Measurements from ENCODE around the gene ZNF639. TPM values are rescaled to one million over a fixed set of nuclear protein-coding genes. Genes with fewer than 3 reads are reported as not detected.
"Not testable (repeated sequence)": the region's sequence is repeated elsewhere in the genome, so short reads cannot be mapped to it uniquely, and the experiment has no call there.

The ZNF639 gene
- total RNA-seq, 2 donors from 2014 or later: 46.4 to 47.2 TPM

- DNase-seq (ENCODE audit: low spot score): no peak
- TF ChIP-seq CTCF (IDR thresholded peaks at IDR 0.05): no peak
- Histone ChIP-seq H3K27me3 (no peaks in the 10 kb centered on the region), H3K9me3 (no peaks in the 10 kb centered on the region), H3K4me3 (no peak overlapping the region), H3K4me1 (no peaks in the 10 kb centered on the region), H3K36me3 (no peaks in the 10 kb centered on the region), H3K27ac (no peak overlapping the region)
Measured at GRCh38 chr3:179302111-179302510, 20.7 kb upstream of the ZNF639 start.

- Histone ChIP-seq H3K27ac (no peak overlapping the region), H3K4me1 (no peaks in the 10 kb centered on the region), H3K36me3 (no peaks in the 10 kb centered on the region), H3K4me3 (no peak overlapping the region), H3K27me3 (no peaks in the 10 kb centered on the region), H3K9me3 (no peaks in the 10 kb centered on the region)
- TF ChIP-seq CTCF (IDR thresholded peaks at IDR 0.05): no peak
- DNase-seq (ENCODE audit: low spot score): no peak
Measured at GRCh38 chr3:179304605-179305004, 18.2 kb upstream of the ZNF639 start.

- not testable (repeated sequence) for H3K27ac ChIP-seq; H3K36me3 ChIP-seq; H3K27me3 ChIP-seq; H3K4me3 ChIP-seq; DNase-seq (ENCODE audit: low spot score); H3K9me3 ChIP-seq; H3K4me1 ChIP-seq
Measured at GRCh38 chr3:179307362-179307761, 15.5 kb upstream of the ZNF639 start.

GRCh38 chr3:179308001-179308400, 14.8 kb upstream of the ZNF639 start:
- Histone ChIP-seq H3K27me3 (no peaks in the 10 kb centered on the region), H3K4me3 (no peak overlapping the region), H3K27ac (no peak overlapping the region), H3K36me3 (no peaks in the 10 kb centered on the region), H3K4me1 (no peaks in the 10 kb centered on the region), H3K9me3 (no peaks in the 10 kb centered on the region)
- no peak for DNase-seq (ENCODE audit: low spot score)
- no peak for TF ChIP-seq CTCF (IDR thresholded peaks at IDR 0.05)

GRCh38 chr3:179309225-179310078, 13.4 kb upstream of the ZNF639 start:
- no peak for TF ChIP-seq CTCF (IDR thresholded peaks at IDR 0.05)
- DNase-seq (ENCODE audit: low spot score): no peak
- Histone ChIP-seq H3K9me3 (no peaks in the 10 kb centered on the region), H3K4me3 (no peak overlapping the region), H3K36me3 (no peaks in the 10 kb centered on the region), H3K27ac (no peak overlapping the region), H3K4me1 (no peaks in the 10 kb centered on the region), H3K27me3 (no peaks in the 10 kb centered on the region)

GRCh38 chr3:179318876-179319275, 4.0 kb upstream of the ZNF639 start:
- Histone ChIP-seq H3K27ac (no peak overlapping the region), H3K4me3 (no peak overlapping the region), H3K9me3 (no peaks in the 10 kb centered on the region), H3K4me1 (peaks cover 0 to 14% of the 10 kb centered on the region in 2 donors), H3K27me3 (no peaks in the 10 kb centered on the region), H3K36me3 (no peaks in the 10 kb centered on the region)
- TF ChIP-seq CTCF (IDR thresholded peaks at IDR 0.05): no peak
- no peak for DNase-seq (ENCODE audit: low spot score)
